Fibroblast of lung (primary cell): ENCODE measurements around the gene TMEFF2.

Source experiments
- EZH2 ChIP-seq: IDR thresholded peaks from 2 replicates; pipeline ENCODE4 v1.5.1; 2012; ENCODE audit warnings: low read length, control low read depth, mild to moderate bottlenecking; ENCODE audit errors: missing control alignments
- TF ChIP-seq, protein P1 (sequence below), 2 donors: IDR thresholded peaks in 1 of 2; conservative IDR thresholded peaks in 1 of 2; 1 replicate in 1 of 2; 2 replicates in 1 of 2; pipeline ENCODE4 v1.5.1; 2011 to 2012; ENCODE audit warnings: low read length in 2 of 2, control low read depth in 1 of 2, inconsistent platforms in 1 of 2, low read depth in 1 of 2, mild to moderate bottlenecking in 1 of 2

DNA sequence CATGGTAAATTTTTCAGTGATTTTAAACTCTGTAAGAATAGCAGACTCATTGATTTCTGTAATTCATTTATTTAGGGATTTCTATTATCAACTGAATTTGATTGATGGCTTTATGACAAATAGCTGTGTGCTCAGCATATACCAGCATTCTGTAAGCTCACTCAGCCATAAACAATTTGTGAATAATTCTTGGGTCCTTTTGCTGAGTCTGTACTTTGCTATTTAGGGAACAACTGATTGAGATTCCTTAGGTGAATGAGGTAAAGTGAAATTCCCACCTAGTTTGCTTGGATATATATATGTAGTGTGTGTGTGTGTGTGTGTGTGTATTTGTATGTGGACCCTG is 271.1 kb downstream of the TMEFF2 start:
- TF ChIP-seq, protein P1, sequence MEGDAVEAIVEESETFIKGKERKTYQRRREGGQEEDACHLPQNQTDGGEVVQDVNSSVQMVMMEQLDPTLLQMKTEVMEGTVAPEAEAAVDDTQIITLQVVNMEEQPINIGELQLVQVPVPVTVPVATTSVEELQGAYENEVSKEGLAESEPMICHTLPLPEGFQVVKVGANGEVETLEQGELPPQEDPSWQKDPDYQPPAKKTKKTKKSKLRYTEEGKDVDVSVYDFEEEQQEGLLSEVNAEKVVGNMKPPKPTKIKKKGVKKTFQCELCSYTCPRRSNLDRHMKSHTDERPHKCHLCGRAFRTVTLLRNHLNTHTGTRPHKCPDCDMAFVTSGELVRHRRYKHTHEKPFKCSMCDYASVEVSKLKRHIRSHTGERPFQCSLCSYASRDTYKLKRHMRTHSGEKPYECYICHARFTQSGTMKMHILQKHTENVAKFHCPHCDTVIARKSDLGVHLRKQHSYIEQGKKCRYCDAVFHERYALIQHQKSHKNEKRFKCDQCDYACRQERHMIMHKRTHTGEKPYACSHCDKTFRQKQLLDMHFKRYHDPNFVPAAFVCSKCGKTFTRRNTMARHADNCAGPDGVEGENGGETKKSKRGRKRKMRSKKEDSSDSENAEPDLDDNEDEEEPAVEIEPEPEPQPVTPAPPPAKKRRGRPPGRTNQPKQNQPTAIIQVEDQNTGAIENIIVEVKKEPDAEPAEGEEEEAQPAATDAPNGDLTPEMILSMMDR (conservative IDR thresholded peaks at IDR 0.05 in 1 of 2, IDR thresholded peaks at IDR 0.05 in 1 of 2; ENCODE audit: low read depth in 1 of 2, low read length in 2 of 2): no peak
- no peak for TF ChIP-seq EZH2
